Activated T-cell treated with anti-CD3 and anti-CD28 coated beads, Interleukin-2, amount 50 U/mL, for 48 hours (primary cell): ENCODE results near the gene EEFSEC.

Experiments
- DNase-seq, 2 experiments: peaks; one replicate each; pipeline ENCODE4 v3.0.0-alpha.2; 2020

EEFSEC gene

GRCh38 chr3:128319741-128320141 lies 166.5 kb downstream of the EEFSEC start:
- DNase-seq, result no peak

GRCh38 chr3:128320551-128321340 lies 167.5 kb downstream of the EEFSEC start:
- DNase-seq, result no peak

GRCh38 chr3:128321418-128321817 lies 168.1 kb downstream of the EEFSEC start:
- no peak for DNase-seq

GRCh38 chr3:128322030-128323022 lies 169.0 kb downstream of the EEFSEC start:
- DNase-seq, result peak; percentile 65 to 66

- DNase-seq, result peak; percentile 6 to 11
Observed at GRCh38 chr3:128323206-128324081, 170.2 kb downstream of the EEFSEC start.

- peak in 1 of 2 experiments; percentile 7 for DNase-seq
Observed at GRCh38 chr3:128324911-128325592, 171.8 kb downstream of the EEFSEC start.

GRCh38 chr3:128326051-128326823 lies 173.0 kb downstream of the EEFSEC start:
- DNase-seq, result peak in 1 of 2 experiments; percentile 14

GRCh38 chr3:128327606-128328031 lies 174.3 kb downstream of the EEFSEC start:
- DNase-seq, result no peak

GRCh38 chr3:128328546-128329458 lies 175.5 kb downstream of the EEFSEC start:
- DNase-seq, result no peak

- DNase-seq, result no peak
Observed at GRCh38 chr3:128329491-128330213, 176.4 kb downstream of the EEFSEC start.

- DNase-seq, result no peak
Observed at GRCh38 chr3:128330214-128330842, 177.0 kb downstream of the EEFSEC start.

- DNase-seq, result no peak
Observed at GRCh38 chr3:128334086-128334645, 180.9 kb downstream of the EEFSEC start.

GRCh38 chr3:128334766-128335165 lies 181.5 kb downstream of the EEFSEC start:
- DNase-seq, result no peak

GRCh38 chr3:128335621-128336296 lies 182.5 kb downstream of the EEFSEC start:
- DNase-seq, result no peak

- no peak for DNase-seq
Observed at GRCh38 chr3:128336337-128337156, 183.3 kb downstream of the EEFSEC start.

- no peak for DNase-seq
Observed at GRCh38 chr3:128337305-128337704, 184.0 kb downstream of the EEFSEC start.
